Cardiac fibroblast (primary cell): ENCODE results near the gene HGF.
A peak's percentile ranks its signal among the peaks of the same experiment; 100 is the strongest.

ENCODE experiments used
- DNase-seq, 2 donors: peaks; one replicate each; pipeline versions ENCODE4 v3.0.0 to v3.0.0-alpha.2; 2010; ENCODE audit warnings: low read depth in 2 of 2
- H3K4me3 ChIP-seq, 2 donors: replicated peaks in 1 of 2; 1 replicate in 1 of 2; 2 replicates in 1 of 2; pipeline ENCODE4 v1.5.1; 2011; ENCODE audit warnings: low read depth in 2 of 2, low read length in 2 of 2, mild to moderate bottlenecking in 2 of 2, moderate library complexity in 1 of 2
- CTCF ChIP-seq: IDR thresholded peaks from one replicate; pipeline ENCODE4 v1.5.1; 2011; ENCODE audit warnings: low read depth, mild to moderate bottlenecking, low read length, inconsistent platforms

The HGF gene

GRCh38 chr7:81775560-81775959 lies 5.7 kb upstream of the HGF start:
- no peak for DNase-seq
- no peak overlapping the region for H3K4me3 ChIP-seq
- TF ChIP-seq CTCF = no peak

DNA sequence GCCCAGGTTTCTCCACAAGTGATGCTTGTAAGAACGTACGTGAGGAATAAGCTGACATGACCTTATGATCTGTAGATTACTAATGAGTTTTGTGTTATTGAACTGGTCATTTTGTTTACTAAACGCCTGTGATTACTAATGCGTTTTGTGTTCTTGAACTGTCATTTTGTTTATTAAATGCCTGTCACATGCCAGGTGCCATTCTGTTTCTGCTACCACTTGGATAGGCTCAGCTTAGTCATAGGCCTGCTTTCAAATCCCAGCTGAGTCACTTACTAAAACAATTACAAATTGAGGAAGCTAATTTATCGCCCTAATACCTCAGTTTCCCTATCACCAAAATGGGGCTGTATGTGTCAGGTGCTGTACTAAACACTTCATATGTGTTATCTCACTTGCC lies 4.7 kb upstream of the HGF start:
- no peak for TF ChIP-seq CTCF
- no peak overlapping the region for H3K4me3 ChIP-seq
- DNase-seq = no peak

DNA sequence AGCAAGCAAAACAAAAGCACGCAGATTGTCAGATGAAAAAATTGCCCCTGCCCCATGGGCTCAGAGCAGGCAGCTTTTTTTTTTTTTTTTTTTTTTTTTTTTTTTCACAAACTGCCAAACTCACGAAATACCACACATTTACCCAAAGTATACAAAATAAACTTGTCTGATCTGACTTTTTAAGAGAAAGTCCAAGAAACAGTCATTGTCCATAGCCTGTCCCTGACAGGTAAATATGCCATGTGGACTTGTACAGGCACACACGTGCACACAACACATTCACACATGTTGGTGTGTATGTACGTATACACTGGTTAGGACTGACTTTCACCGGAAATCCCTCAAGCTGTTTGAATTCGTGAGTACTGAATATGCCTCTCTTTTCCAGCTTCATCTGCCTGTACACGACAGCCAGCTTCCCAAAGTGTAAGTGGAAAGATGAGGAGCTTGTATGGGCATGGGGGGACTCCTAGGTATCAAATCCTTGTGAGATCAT lies 929 bp upstream of the HGF start:
- H3K4me3 ChIP-seq = peak overlapping the region in 1 of 2 donors; percentile 20
- peak in 1 of 2 donors; percentile 29 for DNase-seq
- TF ChIP-seq CTCF = no peak

DNA sequence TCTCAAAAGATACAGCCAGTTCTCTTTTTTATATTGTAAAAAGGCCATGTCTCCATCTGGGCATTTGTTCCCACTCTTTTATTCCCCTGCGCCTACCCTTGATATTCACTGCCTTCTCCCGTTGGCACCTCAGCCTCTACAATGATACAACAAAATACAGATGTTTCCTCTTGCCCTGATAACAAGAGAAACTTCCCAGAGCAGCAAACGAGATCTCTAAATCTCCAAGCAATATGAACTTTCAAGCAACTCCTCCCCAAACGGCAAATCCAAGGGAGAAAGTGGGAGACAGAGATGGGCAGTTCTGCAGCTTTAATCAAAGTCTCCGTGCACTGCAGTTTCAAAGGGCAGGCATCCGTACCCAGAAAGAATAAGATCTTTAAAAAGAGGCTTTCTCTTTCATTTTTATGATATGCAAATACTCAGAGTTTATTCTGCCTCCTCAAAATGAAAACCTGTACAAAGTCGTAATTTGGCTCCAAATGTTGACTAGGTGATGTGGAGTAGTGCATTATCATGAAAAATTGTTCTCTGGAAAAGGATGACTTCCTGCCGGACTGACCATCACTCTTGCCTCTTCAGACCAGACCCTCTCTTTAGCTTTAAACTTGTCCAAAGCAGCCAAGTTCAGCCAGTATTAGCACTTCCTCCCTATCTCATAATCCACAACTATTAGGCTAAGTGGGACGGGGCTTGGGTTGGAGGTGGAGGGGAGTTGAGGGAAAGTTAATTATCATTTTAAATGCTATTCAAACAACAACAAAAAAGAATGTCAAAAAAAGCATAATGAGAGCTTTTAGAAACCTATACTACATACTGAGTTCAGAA lies 682 bp downstream of the HGF start:
- no peak for TF ChIP-seq CTCF
- DNase-seq = peak in 1 of 2 donors; percentile 25
- peak overlapping the region; percentile 59 for H3K4me3 ChIP-seq

DNA sequence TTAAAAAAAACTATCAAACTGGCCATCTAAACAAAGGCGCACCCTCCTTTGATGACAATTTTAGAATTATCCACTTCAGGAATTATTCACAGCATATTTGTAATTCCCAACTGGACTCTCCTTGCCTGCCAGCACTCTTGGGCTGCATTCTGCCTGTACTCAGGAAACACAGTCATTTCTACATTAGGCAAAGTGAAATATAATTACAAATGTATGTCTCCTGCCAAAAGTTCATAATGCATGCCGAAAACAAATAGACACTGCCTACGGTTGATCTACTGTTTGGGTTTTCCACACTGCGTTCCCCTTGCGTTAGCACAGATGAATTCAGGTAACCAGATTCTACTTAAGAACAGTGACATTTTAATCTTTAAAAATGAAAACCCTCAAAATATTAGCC lies 1.9 kb downstream of the HGF start:
- peak; percentile 77 to 82 for DNase-seq
- peak overlapping the region; percentile 59 for H3K4me3 ChIP-seq
- TF ChIP-seq CTCF = no peak

DNA sequence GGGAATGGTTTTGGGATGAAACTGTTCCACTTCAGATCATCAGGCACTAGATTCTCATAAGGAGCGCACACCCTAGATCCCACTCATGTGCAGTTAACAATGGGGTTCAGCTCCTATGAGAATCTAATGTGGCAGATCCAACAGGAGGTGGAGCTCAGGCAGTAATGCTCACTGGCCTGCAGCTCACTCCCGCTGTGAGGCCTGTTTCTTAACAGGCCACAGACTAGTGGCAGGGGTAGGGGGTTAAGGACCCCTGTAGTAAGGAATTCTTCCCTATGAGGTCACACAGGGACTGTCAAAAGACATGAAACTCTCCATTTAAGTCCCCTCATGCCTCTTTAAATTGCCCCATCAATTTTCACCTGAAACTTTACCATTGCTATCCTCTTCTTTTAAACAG lies 8.0 kb downstream of the HGF start:
- no peak for TF ChIP-seq CTCF
- no peak for DNase-seq

DNA sequence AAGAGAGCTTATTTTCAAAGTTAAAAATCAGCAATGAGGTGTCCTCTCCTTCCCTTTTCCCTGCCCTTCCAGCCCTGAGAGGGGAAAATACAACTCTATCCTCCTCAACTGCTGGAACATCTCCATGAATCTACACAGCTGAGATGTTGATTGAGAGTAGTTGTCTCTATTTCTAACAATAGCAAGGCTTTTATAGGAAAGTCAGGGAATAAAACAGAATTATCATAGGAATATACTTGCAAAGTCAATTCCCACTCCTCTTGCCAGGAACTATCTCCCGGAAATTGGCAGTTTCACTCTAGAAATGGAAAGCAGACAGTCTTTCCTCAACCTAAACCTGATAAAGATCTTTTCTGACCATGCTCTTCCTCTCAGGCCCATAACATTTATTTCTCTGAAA lies 8.8 kb downstream of the HGF start:
- H3K4me3 ChIP-seq = no peak overlapping the region
- no peak for DNase-seq
- no peak for TF ChIP-seq CTCF

More for the DNA sequence above, 8.0 kb downstream of the HGF start:
- no peak overlapping the region for H3K4me3 ChIP-seq
